ENCODE results near the gene C14orf132.

C14orf132 gene

DNA sequence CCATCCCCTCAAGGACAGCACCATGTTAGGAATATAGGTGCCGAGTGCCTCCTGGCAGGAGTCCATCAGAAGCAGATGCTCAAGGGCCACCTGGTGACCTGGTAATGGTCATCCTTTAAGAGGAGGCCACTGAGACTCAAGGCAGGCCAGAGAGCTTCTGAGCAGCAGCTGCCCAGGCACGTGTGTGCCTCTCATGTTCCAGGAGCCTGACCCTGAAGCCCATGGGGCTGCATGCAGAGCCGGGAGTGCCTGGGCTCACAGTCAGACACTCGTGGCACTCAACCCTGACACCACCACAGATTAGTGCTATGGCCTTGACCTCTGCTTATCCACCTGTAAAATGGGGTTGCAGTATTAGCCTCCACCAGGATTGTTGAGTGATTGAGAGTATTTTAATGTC, 45.6 kb downstream of the C14orf132 start:
- DNase-seq: no peak

DNA sequence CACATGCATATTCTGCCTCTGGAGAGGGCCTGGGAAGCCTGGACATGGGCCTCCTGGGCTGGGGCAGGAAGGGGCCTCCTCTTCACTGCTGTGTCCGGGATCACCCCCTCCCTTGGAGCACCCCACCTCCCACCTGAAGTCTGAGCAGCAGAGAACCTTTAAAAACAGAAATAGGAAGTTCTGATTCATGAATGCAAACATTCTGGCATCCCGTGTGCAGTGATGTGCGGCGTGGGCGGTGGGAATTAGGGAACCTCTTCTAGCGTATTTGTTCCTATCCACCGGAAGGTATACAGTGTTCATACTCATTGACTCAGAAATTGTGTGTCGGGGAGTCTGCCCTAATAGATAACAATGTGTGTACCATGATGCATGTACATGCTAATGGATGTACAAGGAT, 46.2 kb downstream of the C14orf132 start:
- no peak for DNase-seq

DNA sequence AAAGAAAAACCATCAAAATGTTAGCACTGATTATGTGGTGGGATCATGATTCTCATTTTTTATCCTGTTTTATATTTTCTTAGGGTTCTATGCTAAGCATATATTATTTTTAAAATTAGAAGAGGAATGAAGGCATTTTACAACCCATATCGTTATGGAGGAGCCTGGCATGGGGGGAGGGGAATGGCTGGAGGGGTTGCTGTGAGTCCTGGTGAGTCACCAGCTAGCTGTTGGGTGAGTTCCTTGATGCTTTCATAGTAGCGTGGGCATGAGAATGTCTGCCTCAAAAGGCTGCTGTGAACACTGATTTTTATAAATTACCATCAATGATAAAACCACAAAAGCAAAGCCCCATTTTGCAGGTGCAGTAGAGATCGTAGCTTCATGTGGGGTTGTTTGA, 46.9 kb downstream of the C14orf132 start:
- no peak for DNase-seq

DNA sequence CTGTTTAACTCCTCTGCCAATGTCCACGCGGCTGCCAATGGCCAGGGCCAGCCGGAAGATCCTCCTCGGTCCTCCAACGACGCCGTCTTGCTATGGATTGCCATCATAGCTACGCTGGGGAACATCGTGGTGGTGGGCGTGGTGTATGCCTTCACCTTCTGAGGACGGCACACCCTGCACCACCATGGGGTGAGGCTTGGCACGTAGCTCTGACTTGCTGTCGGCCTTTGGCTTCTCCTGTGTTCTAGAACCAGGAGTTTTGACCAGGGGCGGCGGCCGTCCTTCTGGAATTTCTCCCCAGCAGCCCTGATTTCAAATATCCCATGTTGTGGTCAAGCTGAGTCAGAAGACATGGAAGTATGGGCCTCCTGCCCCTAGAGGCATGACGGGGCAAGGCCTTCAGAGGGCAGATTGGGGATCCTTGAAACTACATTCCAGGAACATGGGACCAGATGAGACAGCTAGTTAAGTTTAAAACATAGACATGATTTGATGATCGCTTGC, 47.5 kb downstream of the C14orf132 start:
- DNase-seq: no peak

DNA sequence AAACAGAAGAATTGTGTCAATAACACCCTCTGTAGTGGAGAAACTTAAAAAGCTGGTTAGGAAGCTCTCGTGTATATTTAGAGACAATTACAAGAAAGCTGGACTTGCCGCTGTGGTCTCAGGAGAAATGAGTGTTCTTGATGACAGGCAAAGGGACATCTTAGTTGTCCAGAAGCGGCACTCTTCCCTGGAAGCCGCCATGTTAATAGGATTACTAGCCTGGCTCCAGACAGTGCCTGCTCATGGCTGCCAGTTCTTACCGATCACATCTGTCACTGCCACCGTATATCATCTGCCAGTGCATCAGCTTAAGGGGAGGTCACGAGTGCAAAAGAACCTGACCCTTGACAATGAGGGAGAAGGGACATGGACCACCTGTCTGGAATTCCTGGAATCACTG, 48.9 kb downstream of the C14orf132 start:
- no peak for DNase-seq

DNA sequence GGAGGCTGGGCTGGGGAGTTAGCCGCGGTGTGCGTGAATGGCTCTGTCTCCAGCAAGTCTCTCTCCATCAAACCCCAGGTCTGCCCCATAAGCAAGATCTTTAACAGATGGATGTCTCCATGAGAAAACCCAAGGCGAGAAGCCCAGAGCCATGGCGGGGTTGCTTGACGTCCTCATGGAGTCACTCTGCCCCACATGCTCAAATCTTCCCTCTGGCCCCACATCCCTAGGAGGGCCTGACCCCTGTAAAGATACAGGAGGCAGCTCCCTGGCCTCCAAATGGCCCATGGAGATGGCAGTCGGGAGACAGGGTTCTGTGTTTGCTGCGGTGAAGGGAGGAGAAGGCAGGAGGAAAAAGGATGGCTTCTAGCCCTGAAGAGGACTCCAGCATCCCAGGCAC, 49.3 kb downstream of the C14orf132 start:
- DNase-seq: no peak

DNA sequence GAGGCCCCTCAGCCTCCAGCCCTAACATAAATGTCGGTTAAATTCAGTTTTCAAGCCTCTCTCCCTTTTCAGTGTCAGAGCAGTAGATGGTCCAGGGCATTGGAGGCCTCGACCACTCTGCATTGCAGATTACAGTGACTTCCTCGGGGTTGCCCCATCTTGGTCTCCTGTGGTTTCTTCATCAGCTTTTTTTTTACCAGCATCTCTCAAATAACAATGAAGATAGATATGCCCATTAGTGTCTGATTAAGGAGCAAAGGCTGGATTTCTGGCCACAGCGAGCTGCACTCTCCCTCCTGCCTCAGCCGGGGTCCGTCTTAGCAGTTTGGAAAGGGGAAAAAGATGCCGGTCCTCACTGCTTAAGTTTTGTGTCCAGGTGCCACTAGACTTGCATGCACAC, 49.7 kb downstream of the C14orf132 start:
- no peak for DNase-seq

DNA sequence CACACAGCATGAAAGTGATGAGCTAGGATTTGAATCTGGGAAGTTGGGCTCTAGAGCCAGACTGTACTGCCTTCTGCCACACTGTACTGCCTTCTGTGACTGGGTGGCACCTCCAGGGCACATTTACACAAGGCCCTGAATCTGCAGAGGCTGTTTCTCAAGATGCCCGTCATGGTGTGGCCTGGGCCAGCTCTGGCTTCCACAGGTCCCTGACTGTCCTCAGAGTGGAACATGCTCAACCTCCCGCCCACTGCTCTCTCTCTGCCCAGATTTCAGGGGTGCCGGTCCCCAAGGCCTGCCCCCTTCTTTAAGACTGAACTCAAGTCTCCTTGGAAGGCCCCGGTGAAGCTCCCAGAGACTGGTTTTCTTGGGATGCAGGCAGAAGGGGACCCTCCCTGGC, 50.2 kb downstream of the C14orf132 start:
- DNase-seq: no peak

DNA sequence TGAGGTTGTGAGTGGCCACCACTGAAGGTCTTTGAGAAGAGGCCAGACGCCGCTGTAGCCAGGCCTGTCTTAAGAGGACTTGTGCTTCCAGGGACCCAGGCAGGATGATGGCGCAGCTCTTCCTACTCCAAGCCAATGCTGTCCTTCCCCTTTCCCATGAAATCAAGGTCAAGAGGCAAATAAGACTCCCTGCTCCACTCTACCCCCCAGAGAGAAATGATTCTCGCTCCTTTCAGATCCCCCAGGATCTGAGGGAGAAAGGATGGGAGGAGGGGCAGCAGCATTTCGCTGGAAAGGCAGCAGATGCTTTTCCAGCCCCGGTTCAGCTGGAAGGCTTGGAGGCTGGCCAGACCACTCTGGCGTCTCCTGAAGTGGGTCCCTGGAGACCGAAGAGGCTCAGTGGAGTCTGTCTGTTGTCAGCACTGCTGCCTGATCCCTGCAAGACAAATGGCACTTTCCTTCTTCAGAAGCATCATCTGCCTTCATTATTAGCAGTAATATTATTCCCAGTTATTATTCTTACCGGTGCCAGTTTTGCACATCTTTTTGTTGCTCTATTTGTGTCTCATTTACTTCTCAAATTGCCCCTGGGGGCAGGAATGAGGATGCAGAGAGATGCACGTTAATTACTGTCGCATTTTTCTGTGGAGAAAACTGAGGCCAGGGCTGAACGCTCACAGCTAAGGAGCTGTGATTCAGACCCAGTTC, 51.4 kb downstream of the C14orf132 start:
- DNase-seq: peak; percentile 87

DNA sequence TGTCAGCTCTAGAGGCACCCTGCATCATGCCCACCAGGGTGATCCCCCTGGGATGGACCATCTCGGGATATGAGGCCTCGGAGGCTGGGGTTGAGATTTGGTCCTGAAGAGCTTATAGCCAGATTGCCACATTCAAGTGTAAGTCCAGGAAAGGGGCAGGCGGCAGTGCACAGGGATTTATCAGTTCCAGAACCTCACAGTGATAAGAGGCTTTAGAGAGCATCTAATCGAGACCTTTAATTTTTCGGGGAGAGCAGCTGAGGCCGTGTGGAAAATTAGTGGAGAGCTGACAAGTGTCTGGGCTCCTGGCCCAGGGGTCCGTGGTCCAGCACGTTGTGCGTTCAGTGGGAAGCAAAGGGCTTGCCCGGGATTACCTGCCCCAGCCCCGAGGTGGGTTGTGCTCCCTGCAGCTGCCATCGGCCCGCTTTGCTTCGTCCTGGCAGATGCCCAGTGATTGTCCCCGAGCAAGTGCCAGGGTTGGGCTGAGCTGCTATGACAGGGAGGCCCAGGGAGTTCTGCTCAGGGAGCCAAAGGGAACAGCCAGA, 52.1 kb downstream of the C14orf132 start:
- no peak for DNase-seq

DNA sequence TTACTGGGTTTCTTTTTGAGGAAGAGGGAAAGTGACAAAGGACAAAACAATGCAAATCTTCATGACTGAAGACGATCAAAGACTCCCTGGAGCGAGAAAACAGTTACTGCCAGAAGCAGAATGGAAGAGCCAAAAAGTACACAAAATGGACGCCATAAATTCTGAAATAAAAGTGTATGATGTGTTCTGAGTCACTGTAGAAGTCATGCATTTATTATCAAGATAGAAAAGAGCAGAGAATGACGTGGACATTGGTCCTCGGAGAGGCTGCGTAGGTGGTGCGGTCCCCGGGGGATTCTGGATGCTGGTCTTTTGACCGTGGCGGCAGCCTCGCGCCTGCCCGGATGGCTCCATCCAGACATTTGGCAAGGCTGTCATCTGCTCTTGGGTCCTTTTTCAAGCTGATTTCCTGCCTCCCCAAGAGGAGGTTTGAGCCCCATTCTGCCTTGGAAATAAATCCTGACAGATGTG, 52.8 kb downstream of the C14orf132 start:
- no peak for DNase-seq

DNA sequence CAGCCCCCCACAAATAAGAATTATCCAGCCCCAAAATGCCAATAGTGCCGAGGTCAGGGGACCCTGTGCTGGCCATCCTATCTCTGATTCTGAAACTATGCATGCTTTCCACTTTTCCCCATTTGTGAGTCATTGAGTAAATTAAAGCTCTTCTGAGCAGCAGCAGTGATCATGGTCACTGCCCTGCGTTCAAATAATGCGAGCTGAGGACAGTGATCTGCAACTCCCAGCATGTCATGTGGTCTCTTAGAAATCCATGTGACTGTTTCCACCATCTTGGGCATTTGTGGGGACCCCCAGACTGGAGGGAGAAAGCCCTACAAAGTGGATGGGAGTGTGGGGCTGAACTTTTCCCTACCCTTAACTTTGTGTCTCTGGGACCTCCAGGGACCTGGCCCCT, 53.8 kb downstream of the C14orf132 start:
- DNase-seq: no peak

DNA sequence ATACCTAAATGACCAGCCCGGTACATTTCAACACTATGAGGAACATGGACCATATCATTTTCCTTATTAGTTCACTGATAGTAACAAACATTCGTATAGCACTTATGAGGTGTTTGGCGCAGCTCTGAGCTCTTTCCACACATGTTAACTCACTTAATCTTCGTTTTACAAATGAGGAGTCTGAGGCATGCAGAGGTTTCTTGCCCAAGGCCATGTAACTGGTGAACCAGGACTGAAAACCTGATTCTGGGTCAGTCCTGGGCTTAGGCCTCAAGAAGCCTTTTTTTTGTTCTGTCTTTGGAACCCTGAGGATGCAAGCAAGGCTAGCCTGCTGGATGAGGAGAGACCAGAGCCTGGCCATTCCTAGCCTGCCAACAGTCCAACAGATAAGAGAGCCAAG, 55.0 kb downstream of the C14orf132 start:
- DNase-seq: no peak

DNA sequence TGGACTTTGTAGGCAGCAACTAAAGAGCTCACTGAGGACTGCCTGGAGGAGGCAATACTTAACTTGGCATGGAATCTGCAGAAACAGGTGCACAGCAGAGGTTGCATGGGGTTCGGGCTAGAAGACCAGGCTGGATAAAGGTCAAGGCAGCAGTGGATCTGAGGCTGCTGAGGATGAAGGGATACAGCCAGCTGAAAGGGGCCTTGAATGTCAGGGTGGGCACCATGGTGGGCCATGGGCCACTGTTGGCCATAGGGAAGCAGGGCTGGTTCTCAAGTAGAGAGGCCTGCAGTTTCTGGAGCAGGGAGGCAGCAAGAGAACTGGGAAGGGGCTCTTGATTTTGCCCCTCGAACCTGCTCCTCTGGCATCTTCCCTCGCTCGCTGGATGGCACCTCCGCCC, 55.5 kb downstream of the C14orf132 start:
- DNase-seq: no peak

DNA sequence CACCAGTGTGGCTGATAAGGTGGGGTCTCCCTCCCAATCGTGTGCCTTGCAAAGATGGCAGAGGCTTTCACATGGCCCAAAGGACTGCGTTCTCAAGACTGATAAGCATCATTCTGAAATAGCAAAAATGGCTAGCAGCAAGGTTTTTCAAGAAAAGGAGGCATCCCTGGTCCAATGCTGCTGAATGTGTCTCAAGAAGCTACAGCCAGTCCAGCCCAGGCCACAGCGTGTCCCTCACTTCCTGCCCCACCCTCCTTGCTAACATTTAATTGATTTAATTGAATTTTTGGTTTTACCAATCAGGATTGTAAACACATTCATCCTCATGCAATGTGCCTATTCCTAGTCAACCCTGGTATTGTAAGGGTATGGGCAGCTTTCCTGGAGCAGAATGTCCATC, 55.9 kb downstream of the C14orf132 start:
- no peak for DNase-seq

DNA sequence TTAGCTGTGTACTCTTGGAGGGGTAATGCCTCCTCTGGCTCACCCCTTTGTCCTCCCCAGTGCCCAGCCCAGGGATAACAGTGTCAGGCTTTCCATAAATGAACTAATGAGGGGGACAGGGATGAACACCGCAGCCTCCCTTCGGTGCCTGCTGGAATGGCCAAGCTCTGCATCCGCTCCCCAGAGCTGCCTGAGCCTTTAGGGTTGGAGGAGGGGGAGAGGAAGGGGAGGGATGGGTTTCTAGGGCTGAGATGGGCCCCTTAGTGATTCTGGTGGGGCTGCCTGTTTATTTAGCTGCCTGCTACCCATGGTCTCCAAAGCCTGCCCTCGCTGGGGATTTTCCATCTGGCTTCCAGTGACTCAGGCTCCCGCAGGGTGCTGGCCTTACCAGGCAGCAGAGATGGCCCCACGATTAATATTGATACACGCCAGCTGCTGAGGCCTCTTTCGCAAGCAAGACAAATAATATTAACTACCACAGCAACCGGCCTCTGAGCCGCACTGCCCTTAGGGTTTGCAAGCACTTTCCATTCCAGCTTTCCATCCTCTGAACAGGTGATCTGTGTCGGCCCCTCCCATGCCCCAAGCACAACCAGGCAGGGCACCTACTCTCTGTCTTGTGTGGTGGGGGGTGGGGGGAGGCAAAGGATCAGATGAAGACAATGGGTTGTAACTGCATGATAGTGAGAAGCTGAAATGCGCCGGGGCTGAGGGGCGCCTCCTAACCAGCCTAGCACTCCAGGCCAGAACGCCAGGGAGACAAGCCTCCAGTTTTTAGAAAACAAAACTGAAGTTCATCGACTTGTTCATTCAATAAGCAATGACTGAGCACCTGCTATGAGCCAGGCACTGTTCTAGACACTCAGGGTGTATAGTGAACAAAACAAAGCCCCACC, 56.7 kb downstream of the C14orf132 start:
- DNase-seq: peak; percentile 46

DNA sequence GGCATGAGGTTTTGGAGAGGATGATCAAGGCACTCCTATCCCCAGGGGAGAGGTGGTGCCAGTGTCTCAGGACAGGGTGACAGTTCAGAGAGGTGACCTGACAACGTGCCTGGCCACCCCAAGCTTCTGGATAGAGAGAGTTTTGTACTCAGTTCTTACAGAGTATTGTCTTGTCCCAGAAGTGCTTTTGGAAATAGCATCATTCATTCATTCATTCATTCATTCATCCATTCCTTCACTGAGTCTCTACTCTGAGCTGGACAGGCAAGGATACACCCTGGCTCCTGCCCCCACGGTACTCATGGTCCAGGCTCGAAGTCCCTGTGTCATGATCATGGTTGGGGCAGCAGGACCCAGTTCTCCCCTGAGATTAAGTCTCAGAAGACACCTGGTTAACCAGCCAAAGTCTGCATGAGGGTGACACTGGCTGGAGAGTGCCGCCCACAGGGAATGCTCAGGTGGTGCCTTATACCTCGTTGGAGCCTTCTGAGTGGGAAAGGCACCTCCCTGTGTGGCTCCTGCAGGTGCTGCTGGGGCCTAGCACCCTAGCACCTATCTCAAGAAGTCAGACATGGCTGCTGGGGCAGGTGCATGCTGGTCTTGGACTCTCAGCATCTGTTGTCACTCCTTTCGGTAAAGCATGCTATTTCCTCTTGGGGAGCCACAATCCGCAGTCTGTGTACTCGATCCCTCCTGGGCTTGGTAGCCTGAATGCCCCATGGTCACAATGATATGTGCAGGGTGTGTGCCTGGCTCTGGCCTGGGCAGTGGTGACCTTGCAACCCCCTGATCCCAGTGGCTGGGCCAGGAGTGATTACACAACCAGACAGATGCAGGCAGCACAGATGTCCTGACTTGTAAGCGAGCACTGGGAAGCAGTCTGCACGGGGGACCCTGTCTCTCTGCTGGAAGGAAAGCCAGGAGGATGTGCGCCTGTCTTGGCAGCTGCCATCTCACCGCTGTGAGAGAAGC, 57.8 kb downstream of the C14orf132 start:
- no peak for DNase-seq

DNA sequence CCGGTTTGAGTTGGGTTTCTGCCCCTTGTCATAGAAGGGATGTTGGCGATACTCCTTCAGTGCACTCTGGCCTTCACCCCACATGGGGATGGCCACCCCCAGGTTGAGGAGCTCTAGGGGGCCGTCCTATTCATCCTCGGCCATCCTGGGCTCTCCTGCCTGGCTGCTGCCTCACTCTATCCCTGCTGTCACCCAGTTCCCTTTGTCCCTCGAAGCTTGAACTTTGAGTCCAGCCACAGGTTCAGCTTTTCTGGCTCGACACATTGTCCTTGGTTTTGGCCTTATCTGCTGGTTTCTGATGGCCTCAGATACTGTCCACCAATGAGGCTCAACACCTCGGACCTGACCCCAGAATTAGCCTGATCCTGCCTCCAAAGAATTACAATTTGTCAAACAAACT, 58.6 kb downstream of the C14orf132 start:
- DNase-seq: no peak

DNA sequence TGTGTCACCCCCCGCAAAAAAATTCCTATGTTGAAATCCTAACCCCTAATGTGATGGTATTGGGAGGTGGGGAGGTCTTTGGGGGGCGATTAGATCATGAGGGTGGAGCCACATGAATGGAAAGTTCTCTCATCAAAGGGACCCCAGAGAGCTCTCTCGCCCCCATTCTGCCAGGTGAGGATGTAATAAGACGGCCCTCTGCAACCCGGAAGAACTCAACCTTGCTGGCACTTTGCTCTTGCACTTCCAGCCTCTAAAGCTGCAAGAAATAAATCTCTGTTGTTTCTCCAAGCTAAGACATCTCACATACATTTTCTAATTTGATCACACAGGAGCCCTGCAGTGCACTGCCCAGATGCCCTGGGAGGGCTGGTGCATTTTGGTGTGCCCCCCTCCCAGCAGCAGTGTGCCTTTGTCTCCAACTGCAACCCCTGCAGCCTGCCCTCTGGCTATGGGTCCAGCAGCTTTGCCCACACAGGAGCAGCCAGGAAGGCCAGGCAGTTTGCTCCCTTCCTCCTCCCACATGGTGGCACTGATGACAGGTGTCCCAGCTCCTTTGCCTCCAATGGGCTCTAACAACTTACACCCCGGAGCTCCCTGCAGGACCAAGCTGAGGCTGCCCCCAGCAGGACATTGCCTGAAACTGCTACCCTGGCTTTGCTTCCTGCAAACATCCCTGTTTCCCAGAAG, 59.3 kb downstream of the C14orf132 start:
- no peak for DNase-seq

DNA sequence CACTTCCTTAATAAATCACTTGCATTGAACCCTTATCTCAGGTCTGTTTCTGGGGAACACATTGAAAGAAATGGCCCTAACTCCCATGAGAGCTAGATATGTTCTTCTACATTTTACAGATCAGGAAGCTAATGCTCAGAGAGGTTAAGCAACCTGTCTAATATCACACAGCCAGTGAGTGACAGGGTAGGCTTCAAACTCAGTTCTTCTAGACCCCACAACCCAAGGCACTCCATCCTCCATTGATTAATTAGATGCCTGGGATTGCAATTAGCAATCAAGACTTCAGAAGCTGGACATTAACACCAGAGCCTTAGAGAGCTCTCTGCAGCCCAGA, 59.8 kb downstream of the C14orf132 start:
- DNase-seq: no peak

DNA sequence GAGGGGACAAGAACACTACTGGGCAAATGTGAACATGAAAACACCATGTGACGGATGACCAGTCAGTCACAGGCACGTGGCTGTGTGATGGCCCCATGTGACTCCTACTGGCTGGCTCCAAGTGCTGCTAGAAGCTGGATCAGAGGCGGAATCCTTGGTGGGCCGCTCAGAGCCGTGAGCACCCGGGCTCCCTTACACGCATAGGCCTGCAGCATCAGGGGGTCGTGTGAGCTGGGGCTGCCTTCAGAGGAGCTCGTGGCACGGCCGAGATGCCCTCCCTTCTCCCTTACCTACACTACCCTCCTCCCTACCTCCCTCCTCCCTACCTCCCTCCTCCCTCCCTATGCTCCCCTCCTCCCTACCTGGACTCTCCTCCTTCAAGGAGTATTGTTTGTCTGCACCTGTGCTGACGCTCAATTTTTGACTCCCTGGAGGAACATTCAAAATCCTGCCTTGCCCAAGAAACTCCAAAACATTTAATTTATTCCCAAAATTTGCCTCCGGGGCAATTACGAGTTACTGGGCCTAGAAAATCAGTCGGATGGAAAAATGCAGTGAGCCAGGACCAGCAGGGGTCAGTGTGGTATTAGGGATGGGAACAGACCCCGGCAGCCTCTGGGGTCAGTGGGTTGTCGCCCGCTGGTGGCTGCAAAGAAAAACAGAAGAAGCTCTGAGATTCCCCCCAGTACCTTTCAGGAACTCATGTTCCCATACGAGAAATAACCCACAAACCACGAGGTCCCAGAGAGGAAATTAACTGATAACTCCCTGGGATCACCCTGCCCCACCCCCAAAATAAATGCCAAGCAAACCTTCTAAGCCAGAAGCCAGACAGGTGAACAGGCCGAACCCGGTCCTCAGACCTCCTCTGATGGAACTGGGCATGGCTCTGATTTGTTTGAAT, 61.3 kb downstream of the C14orf132 start:
- DNase-seq: peak; percentile 71

All from NCI-H2227 treated with DMSO at 0.1 percent for 48 hours (cell line).